OCI-LY3 (cell line): Measurements from ENCODE around the gene SPECC1L.
A peak's percentile ranks its signal among the peaks of the same experiment; 100 is the strongest.

Experiments
- H2AFZ ChIP-seq: fragments of 200-600, 300-600 bp; shearing (Covaris generic); 2 replicates; pipeline ENCODE4 v1.6.0; 2014; ENCODE audit warnings: antibody characterized with exemption, low read depth, low read length
- H3K27ac ChIP-seq: fragments of 200-600, 300-600 bp; sonication (generic); 2 replicates; pipeline ENCODE4 v1.5.1; 2014; ENCODE audit warnings: mild to moderate bottlenecking, low read length, moderate library complexity, mixed read lengths
- H3K27me3 ChIP-seq: fragments of 200-600, 300-600 bp; sonication (generic); 2 replicates; pipeline ENCODE4 v1.6.1; 2014; ENCODE audit warnings: low read depth, low read length, mixed read lengths
- H3K36me3 ChIP-seq: fragments of 200-600, 300-600 bp; sonication (generic); replicated peaks from 2 replicates; pipeline ENCODE3; 2014; ENCODE audit warnings: low read depth, low read length, mixed read lengths
- H3K4me1 ChIP-seq: fragments of 300-600, 200-600 bp; sonication (generic); 2 replicates; pipeline ENCODE4 v1.6.1; 2014; ENCODE audit warnings: low read length, mixed read lengths
- H3K4me2 ChIP-seq: fragments of 200-600, 300-600 bp; sonication (generic); 2 replicates; pipeline ENCODE4 v1.6.1; 2014; ENCODE audit warnings: low read length, mixed read lengths
- H3K4me3 ChIP-seq: fragments of 300-600, 200-600 bp; sonication (generic); 2 replicates; pipeline ENCODE4 v1.5.1; 2014; ENCODE audit warnings: antibody characterized with exemption, mild to moderate bottlenecking, low read length, moderate library complexity
- H3K79me2 ChIP-seq: fragments of 300-600, 200-600 bp; shearing (Covaris generic); 2 replicates; pipeline ENCODE4 v1.6.1; 2014; ENCODE audit warnings: mild to moderate bottlenecking, low read length, mixed read lengths
- H3K9ac ChIP-seq: fragments of 300-600, 200-600 bp; shearing (Covaris generic); 2 replicates; pipeline ENCODE4 v1.6.0; 2014; ENCODE audit warnings: mild to moderate bottlenecking, low read length, moderate library complexity
- H3K9me3 ChIP-seq: fragments of 200-600, 300-600 bp; shearing (Covaris generic); 2 replicates; pipeline ENCODE4 v1.6.1; 2014; ENCODE audit warnings: low read length, mixed read lengths; ENCODE audit not compliant: insufficient read depth
- H4K20me1 ChIP-seq: fragments of 200-600, 300-600 bp; sonication (generic); 2 replicates; pipeline ENCODE4 v1.6.1; 2016; ENCODE audit warnings: low read length, mixed read lengths; ENCODE audit not compliant: insufficient read depth
- CTCF ChIP-seq: fragments of 200-600, 300-600 bp; sonication (generic); IDR thresholded peaks from 2 replicates; pipeline ENCODE4 v1.5.1; 2014; ENCODE audit warnings: antibody characterized with exemption, low read length, low read depth
- EZH2phosphoT487 ChIP-seq: fragments of 200-600 bp; shearing (Covaris generic); IDR thresholded peaks from 2 replicates; pipeline ENCODE4 v1.6.1; 2018; ENCODE audit warnings: antibody characterized with exemption, mixed run types, low read depth

The SPECC1L gene

GRCh38 chr22:24424901-24425775 is 154.5 kb downstream of the SPECC1L start:
- no peak overlapping the region for H3K27ac ChIP-seq
- H3K9ac ChIP-seq: peak overlapping the region; percentile 67
- H3K4me1 ChIP-seq: peaks cover 56% of the 10 kb centered on the region
- peak overlapping the region; percentile 68 for H3K4me2 ChIP-seq
- peaks cover 23% of the 10 kb centered on the region for H3K27me3 ChIP-seq
- H3K9me3 ChIP-seq: no peaks in the 10 kb centered on the region
- TF ChIP-seq CTCF: no peak
- TF ChIP-seq EZH2phosphoT487: no peak
- H3K36me3 ChIP-seq: no peaks in the 10 kb centered on the region
- peaks cover 3% of the 10 kb centered on the region; the same call in 1 of the 2 replicates for H4K20me1 ChIP-seq
- H3K4me3 ChIP-seq: peak overlapping the region; percentile 80
- peak overlapping the region; percentile 59 for H2AFZ ChIP-seq
- peaks cover 5% of the 10 kb centered on the region; the same call in 1 of the 2 replicates for H3K79me2 ChIP-seq

- Histone ChIP-seq H3K4me1 (peaks cover 62% of the 10 kb centered on the region), H3K9me3 (no peaks in the 10 kb centered on the region), H3K36me3 (no peaks in the 10 kb centered on the region), H4K20me1 (no peaks in the 10 kb centered on the region), H3K27me3 (peaks cover 23% of the 10 kb centered on the region), H3K9ac (no peak overlapping the region), H3K27ac (no peak overlapping the region), H3K4me3 (peak overlapping the region; percentile 69), H2AFZ (no peak overlapping the region), H3K79me2 (peaks cover 5% of the 10 kb centered on the region; the same call in 1 of the 2 replicates), H3K4me2 (peak overlapping the region; percentile 94)
- TF ChIP-seq EZH2phosphoT487 (no peak), CTCF (no peak)
Observed at GRCh38 chr22:24426436-24426835, 155.8 kb downstream of the SPECC1L start.

DNA sequence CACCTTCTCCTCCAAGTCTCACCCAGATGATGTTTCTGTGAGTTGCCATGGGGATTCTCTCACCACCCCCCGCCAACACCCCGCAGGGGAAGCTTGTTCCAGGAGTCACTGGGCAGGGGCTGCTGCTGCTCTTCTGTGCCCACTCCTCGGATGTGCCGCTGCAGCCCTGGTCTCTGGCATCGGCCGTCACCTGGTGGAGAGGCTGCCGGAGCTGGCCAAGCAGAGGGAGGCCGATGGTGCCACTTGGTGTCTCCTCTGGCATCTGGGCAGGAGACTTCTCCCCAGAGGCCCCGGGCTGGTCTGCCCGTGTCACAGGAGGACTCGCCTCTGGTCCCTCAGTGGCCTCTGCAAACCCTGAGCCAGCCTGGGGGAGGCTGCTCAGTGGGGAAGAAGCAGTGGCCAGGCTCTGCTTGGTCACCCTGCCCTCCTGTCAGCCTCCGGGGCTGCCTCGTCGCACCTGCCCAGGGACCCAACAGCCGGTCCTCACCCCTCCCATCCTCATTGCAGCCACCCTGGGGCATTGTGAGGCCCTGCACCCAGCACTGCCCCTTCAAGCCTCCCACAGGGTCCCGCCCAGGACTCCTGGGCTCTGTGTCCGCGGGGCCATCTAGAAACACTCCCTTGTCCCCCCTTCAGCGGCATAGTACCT is 156.3 kb downstream of the SPECC1L start:
- peak overlapping the region; percentile 59 for H3K27ac ChIP-seq
- peaks cover 7% of the 10 kb centered on the region; the same call in 1 of the 2 replicates for H3K79me2 ChIP-seq
- peak overlapping the region; percentile 37; the same call in 1 of the 2 replicates for H2AFZ ChIP-seq
- H3K9me3 ChIP-seq: no peaks in the 10 kb centered on the region
- H3K36me3 ChIP-seq: no peaks in the 10 kb centered on the region
- peak overlapping the region; percentile 69 for H3K4me3 ChIP-seq
- peak overlapping the region; percentile 94 for H3K4me2 ChIP-seq
- H4K20me1 ChIP-seq: no peaks in the 10 kb centered on the region
- TF ChIP-seq CTCF (no peak), EZH2phosphoT487 (no peak)
- peaks cover 23% of the 10 kb centered on the region for H3K27me3 ChIP-seq
- peak overlapping the region; percentile 60 for H3K9ac ChIP-seq
- H3K4me1 ChIP-seq: peaks cover 63% of the 10 kb centered on the region
